Tibial nerve (tissue), 3 donors: ENCODE data around the gene SP1.

Experiments
- POLR2A ChIP-seq, 2 donors: fragments of 450-650 bp; IDR thresholded peaks; one replicate each; pipeline ENCODE4 v1.6.1; 2017; ENCODE audit warnings: antibody characterized with exemption in 2 of 2, mild to moderate bottlenecking in 2 of 2, moderate library complexity in 2 of 2
- TF ChIP-seq, protein P1 (sequence below), 5 experiments: fragments of 200-600 bp in 3 of 5; fragments of 450-650 bp in 2 of 5; sonication (generic) in 3 of 5; IDR thresholded peaks; one replicate each; pipeline ENCODE4 v1.5.1; 2016 to 2019; ENCODE audit warnings: antibody characterized with exemption in 5 of 5, mild to moderate bottlenecking in 3 of 5, moderate library complexity in 2 of 5

DNA sequence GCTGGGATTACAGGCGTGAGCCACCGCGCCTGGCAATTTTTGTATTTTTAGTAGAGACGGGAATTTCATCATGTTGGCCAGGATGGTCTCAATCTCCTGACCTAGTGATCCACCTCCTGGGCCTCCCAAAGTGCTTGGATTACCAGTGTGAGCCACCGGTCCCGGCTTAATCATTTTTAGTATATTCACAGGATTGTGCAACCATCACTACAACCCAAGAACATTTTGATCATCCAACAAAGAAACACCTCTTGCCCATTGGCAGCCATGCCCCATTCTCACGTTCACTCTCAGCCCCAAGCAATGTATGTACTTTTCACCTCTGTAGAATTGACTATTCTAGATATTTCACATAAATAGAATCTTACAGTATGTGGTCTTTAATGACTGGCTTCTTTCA, 19.9 kb downstream of the SP1 start:
- TF ChIP-seq, protein P1, sequence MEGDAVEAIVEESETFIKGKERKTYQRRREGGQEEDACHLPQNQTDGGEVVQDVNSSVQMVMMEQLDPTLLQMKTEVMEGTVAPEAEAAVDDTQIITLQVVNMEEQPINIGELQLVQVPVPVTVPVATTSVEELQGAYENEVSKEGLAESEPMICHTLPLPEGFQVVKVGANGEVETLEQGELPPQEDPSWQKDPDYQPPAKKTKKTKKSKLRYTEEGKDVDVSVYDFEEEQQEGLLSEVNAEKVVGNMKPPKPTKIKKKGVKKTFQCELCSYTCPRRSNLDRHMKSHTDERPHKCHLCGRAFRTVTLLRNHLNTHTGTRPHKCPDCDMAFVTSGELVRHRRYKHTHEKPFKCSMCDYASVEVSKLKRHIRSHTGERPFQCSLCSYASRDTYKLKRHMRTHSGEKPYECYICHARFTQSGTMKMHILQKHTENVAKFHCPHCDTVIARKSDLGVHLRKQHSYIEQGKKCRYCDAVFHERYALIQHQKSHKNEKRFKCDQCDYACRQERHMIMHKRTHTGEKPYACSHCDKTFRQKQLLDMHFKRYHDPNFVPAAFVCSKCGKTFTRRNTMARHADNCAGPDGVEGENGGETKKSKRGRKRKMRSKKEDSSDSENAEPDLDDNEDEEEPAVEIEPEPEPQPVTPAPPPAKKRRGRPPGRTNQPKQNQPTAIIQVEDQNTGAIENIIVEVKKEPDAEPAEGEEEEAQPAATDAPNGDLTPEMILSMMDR (IDR thresholded peaks at IDR 0.05), result no peak
- no peak for TF ChIP-seq POLR2A (IDR thresholded peaks at IDR 0.05)
